Testis (tissue), 3 donors: ENCODE measurements around the gene LAMB4. TPM values are rescaled to one million over a fixed set of nuclear protein-coding genes. Genes with fewer than 3 reads are reported as not detected.

Experiments used
- DNase-seq: peaks from one replicate; pipeline ENCODE4 v3.0.0-alpha.2; 2019
- H3K27ac ChIP-seq, 2 donors: fragments of 200-600 bp; sonication (generic); one replicate each; pipeline ENCODE4 v1.5.1; 2019
- H3K27me3 ChIP-seq: fragments of 200-600 bp; sonication (generic); one replicate; pipeline ENCODE4 v1.5.1; 2019
- H3K36me3 ChIP-seq: fragments of 200-600 bp; sonication (generic); one replicate; pipeline ENCODE4 v1.5.1; 2017; ENCODE audit warnings: low read depth; ENCODE audit errors: missing control alignments
- H3K4me1 ChIP-seq: fragments of 200-600 bp; sonication (generic); one replicate; pipeline ENCODE4 v1.5.1; 2019
- H3K4me3 ChIP-seq, 2 donors: fragments of 200-600 bp; sonication (generic); one replicate each; pipeline ENCODE4 v1.5.1; 2017 to 2019
- H3K9me3 ChIP-seq: fragments of 200-600 bp; sonication (generic); one replicate; pipeline ENCODE4 v1.5.1; 2017
- POLR2A ChIP-seq: fragments of 450-650 bp; IDR thresholded peaks from one replicate; pipeline ENCODE4 v1.6.1; 2017; ENCODE audit warnings: antibody characterized with exemption, mild to moderate bottlenecking, moderate library complexity
- WGBS, 2 donors: methylation state at CpG; one replicate each; pipeline ENCODE4 v1.1.5; 2018; 5-methylcytosine and 5-hydroxymethylcytosine counted together
- intact Hi-C: fragments of 100-400 bp; cut with DNase I; formaldehyde crosslinking; loops from one replicate; pipeline ENCODE4 v1.15.1; 2023; ENCODE audit warnings: low total_unique reads
- polyA plus RNA-seq: library from polyadenylated mRNA; stranded (reverse); fragments of 350-450 nt; fragmentation: Illumina TruSeq; extraction: RNeasy Lipid Tissue Mini Kit (QIAGEN cat#74804); gene quantifications from one replicate; pipeline ENCODE4 v1.2.3, GENCODE V29; 2014; ENCODE audit warnings: low read depth, low replicate concordance; ENCODE audit not compliant: insufficient read depth
- total RNA-seq, 2 donors: library from RNA; depleted of rRNA; stranded (reverse); fragments of >200 nt; gene quantifications; one replicate each; pipeline ENCODE4 v1.2.3, GENCODE V29; 2016
- TF ChIP-seq, protein P1 (sequence below), 3 experiments: fragments of 450-650 bp in 2 of 3; fragments of 200-600 bp in 1 of 3; sonication (generic) in 1 of 3; IDR thresholded peaks; one replicate each; pipeline ENCODE4 v1.5.1; 2016 to 2019; ENCODE audit warnings: antibody characterized with exemption in 3 of 3, mild to moderate bottlenecking in 2 of 3, moderate library complexity in 1 of 3

LAMB4 gene
- total and polyA plus RNA-seq, 3 donors from 2014 or later = 2.8 to 3.1 (median 3.0) TPM

DNA sequence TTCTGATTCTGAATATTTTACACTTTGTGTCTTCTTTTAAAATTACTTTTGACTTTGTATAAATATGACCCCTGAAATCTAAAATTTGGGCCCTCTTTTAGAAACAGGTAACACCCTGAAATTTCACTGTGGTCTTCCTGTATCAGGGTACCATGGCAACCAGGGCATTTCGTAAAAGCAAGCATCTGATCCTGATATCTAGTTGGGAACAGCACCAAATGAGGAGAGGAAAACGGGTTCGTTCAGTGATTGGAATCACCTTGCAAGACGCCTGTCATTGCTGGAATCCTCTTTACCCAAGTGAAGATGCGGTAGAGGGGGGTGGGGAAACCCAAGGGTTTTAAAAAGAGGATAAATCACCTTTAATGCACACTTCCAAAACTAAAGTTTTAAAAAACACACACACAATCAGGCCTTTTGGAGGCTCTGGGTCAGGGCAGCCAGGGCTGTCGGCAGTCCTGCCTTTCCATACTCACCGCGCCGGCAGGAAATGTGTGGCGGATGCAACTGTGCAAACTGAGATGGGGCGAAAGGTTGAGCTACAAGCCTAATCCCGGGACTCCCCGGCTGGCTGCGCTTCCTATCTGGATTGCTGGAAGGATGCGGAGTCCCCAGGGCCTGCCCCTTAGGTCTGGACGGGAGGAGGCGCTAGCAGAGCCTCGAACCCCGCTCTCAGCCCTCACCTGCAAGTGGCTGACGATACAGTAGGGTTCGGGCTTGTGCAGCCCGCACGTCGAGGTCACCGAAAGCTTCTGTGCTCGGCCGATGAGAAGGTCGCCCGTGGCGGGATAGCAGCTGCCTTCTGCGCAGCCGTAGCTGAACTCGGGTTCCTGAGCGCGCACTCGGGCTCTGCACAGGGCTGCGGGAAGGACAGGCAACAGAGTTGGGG is 129.0 kb downstream of the LAMB4 start:
- peak overlapping the region; percentile 61 to 69 for H3K4me3 ChIP-seq
- peak overlapping the region; percentile 24 to 86 for H3K27ac ChIP-seq
- no peaks in the 10 kb centered on the region for H3K36me3 ChIP-seq
- H3K27me3 ChIP-seq = no peaks in the 10 kb centered on the region
- H3K9me3 ChIP-seq = no peaks in the 10 kb centered on the region
- DNase-seq = peak; percentile 36
- intact Hi-C loops = loop anchor here (10.0 kb wide), 1 partner anchor 106 kb away; the partner anchor contains the start of gene DLD
- WGBS, 2 donors = 7 to 10% methylated on average over 22 to 37 of the region's 37 CpGs
- peaks cover 3% of the 10 kb centered on the region for H3K4me1 ChIP-seq
- TF ChIP-seq, protein P1, sequence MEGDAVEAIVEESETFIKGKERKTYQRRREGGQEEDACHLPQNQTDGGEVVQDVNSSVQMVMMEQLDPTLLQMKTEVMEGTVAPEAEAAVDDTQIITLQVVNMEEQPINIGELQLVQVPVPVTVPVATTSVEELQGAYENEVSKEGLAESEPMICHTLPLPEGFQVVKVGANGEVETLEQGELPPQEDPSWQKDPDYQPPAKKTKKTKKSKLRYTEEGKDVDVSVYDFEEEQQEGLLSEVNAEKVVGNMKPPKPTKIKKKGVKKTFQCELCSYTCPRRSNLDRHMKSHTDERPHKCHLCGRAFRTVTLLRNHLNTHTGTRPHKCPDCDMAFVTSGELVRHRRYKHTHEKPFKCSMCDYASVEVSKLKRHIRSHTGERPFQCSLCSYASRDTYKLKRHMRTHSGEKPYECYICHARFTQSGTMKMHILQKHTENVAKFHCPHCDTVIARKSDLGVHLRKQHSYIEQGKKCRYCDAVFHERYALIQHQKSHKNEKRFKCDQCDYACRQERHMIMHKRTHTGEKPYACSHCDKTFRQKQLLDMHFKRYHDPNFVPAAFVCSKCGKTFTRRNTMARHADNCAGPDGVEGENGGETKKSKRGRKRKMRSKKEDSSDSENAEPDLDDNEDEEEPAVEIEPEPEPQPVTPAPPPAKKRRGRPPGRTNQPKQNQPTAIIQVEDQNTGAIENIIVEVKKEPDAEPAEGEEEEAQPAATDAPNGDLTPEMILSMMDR (IDR thresholded peaks at IDR 0.05) = no peak
- TF ChIP-seq POLR2A = no peak

DNA sequence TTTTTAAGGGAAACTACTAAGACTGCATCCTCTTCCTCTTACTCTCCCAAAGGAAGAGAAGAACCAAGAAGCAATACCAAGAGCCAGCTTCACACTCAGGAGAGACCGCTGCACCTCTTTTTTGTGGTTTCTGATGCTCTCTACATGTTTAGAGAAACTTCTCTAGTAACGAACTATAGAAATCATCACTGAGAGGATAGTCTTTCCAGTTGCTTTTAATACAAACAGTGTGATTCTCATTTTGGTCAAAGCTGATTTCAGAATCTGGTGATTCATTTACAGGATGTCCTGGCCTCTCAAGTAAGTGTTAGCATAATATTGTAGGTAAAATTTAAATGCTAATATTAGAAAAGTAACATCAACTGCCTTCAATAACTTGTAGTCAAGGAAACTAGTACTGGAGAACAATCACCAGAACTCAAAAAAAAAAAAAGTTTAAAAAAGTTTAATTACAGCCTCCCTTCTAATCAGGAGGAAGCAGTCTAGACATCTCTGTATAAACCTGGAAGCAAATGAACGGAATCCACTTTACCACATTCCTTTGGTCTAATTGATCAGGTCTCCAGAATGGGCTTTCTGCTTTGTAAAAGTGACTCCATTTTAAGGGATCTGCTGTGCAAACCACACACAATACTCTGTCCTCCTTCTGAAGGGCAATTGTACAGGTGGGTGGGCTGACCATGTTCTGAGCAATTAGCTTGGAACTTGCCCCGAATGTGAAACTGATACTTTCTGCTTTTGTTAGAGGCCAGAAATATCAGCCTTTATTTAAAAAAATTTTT is 130.2 kb downstream of the LAMB4 start:
- Histone ChIP-seq H3K4me3 (no peak overlapping the region), H3K27ac (peak overlapping the region in 1 of 2 donors; percentile 86)
- TF ChIP-seq, protein P1 (IDR thresholded peaks at IDR 0.05) = no peak
- no peak for TF ChIP-seq POLR2A

DNA sequence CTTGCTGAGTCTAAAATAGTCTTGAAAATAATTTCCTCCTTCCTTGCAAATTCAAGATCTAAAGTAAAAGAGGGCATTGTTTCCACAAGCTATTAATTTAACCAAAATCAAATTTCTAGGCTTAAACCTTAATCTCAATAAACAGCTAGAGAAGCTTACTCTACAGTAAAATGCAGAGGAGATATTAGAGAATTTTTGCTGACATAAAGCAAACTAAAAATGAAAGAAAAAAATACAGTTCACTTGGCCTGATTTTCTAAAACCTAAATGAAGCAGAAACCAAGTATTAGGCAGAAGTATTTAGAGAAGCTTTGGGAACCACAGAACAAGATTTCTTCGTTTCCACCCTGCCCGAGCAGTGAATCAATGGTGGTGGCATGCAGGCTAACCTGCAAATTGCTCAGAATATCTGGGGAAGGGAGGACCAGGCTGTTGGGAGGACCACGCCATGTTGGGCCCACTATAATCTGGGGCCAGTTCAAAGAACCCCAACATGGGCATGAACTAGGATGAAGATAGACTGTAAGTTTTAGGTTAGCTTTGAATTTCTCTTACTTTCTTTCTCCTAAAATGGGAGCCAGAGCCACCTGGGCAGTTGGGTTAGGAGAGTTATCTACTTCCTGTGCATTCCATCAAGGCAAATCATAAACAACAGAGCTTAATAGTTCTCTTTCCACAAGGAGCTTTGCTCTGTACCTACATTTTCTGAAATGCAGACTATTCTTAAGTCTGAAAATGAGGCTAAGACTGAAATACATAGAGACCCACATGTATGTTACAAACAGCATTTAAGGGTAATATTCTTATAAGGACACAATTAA is 131.3 kb downstream of the LAMB4 start:
- intact Hi-C loops = no loop called here
- Histone ChIP-seq H3K27ac (no peak overlapping the region), H3K27me3 (no peaks in the 10 kb centered on the region), H3K4me1 (peaks cover 8% of the 10 kb centered on the region), H3K9me3 (no peaks in the 10 kb centered on the region), H3K4me3 (no peak overlapping the region), H3K36me3 (no peaks in the 10 kb centered on the region)
- no peak for TF ChIP-seq POLR2A
- TF ChIP-seq, protein P1 (IDR thresholded peaks at IDR 0.05) = no peak
- DNase-seq = no peak
- 77 to 82% methylated on average over 3 of the region's 3 CpGs for WGBS, 2 donors

More for the DNA sequence above, 130.2 kb downstream of the LAMB4 start:
- DNase-seq = no peak
- Histone ChIP-seq H3K4me1 (peaks cover 8% of the 10 kb centered on the region), H3K27me3 (no peaks in the 10 kb centered on the region), H3K36me3 (no peaks in the 10 kb centered on the region), H3K9me3 (no peaks in the 10 kb centered on the region)
- intact Hi-C loops = loop anchor here (10.0 kb wide), 1 partner anchor 105 kb away; the partner anchor contains the start of gene DLD
- 59 to 61% methylated on average over 4 of the region's 4 CpGs for WGBS, 2 donors

DNA sequence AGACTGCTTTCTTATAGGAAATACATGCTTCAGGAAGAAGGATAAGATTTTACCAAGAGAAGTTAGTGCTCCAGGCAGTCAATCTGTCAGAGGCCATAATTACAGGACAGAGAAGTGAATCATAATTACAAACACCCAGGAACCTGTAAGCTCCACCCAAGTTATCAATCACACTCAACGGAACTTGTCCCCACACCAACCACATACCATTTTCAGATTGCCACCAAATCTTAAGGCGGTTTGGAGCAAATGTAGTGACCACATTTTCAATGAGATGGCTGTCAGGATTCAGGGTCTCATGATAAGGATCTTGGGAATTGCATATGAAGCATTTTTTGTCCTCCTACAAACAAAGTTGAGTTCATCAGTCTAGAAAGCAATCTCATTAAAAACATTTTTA is 132.0 kb downstream of the LAMB4 start:
- TF ChIP-seq, protein P1 (IDR thresholded peaks at IDR 0.05) = no peak
- no peak for TF ChIP-seq POLR2A
- no peaks in the 10 kb centered on the region for H3K9me3 ChIP-seq
- WGBS, 2 donors = 90 to 95% methylated on average over 2 of the region's 2 CpGs
- DNase-seq = no peak
- no peaks in the 10 kb centered on the region for H3K36me3 ChIP-seq
- peaks cover 5% of the 10 kb centered on the region for H3K4me1 ChIP-seq
- no peaks in the 10 kb centered on the region for H3K27me3 ChIP-seq
- intact Hi-C loops = no loop called here
- no peak overlapping the region for H3K4me3 ChIP-seq
- no peak overlapping the region for H3K27ac ChIP-seq
